OCI-LY3 (cell line): ENCODE results near the gene OSBPL6.

Experiments
- EZH2phosphoT487 ChIP-seq: fragments of 200-600 bp; shearing (Covaris generic); IDR thresholded peaks from 2 replicates; pipeline ENCODE4 v1.6.1; 2018; ENCODE audit warnings: antibody characterized with exemption, mixed run types, low read depth
- TF ChIP-seq, protein P1 (sequence below): fragments of 200-600, 300-600 bp; sonication (generic); IDR thresholded peaks from 2 replicates; pipeline ENCODE4 v1.5.1; 2014; ENCODE audit warnings: antibody characterized with exemption, low read length, low read depth

DNA sequence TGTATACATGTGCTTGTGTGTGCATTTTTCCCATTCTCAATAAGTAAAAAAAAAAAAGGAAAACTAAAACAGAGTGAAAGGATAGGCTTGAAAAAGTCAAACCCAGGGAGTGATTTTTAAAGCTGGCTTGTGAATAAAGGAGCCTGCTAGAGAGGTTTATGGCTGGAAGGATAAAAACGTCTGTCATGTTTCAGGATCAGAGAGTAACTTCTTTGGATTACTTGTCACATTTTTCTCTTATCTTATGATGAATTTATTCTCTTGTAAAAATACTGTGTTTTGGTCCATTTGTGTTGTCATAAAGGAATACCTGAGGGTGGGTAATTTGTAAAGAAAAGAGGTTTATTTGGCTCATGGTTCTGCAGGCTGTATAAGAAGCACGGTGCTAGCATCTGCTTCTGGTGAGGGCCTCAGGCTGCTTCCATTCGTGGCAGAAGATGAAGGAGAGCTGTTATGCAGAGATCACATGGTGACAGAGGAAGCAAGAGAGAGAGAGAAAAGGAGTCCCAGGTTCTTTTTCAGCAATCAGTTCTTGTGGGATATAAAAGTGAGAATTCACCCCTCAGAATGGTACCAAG, 89.1 kb downstream of the OSBPL6 start:
- TF ChIP-seq, protein P1, sequence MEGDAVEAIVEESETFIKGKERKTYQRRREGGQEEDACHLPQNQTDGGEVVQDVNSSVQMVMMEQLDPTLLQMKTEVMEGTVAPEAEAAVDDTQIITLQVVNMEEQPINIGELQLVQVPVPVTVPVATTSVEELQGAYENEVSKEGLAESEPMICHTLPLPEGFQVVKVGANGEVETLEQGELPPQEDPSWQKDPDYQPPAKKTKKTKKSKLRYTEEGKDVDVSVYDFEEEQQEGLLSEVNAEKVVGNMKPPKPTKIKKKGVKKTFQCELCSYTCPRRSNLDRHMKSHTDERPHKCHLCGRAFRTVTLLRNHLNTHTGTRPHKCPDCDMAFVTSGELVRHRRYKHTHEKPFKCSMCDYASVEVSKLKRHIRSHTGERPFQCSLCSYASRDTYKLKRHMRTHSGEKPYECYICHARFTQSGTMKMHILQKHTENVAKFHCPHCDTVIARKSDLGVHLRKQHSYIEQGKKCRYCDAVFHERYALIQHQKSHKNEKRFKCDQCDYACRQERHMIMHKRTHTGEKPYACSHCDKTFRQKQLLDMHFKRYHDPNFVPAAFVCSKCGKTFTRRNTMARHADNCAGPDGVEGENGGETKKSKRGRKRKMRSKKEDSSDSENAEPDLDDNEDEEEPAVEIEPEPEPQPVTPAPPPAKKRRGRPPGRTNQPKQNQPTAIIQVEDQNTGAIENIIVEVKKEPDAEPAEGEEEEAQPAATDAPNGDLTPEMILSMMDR = no peak
- TF ChIP-seq EZH2phosphoT487 = no peak
